Measurements from ENCODE around the gene ANAPC2. TPM values are rescaled to one million over a fixed set of nuclear protein-coding genes. Genes with fewer than 3 reads are reported as not detected.

Gene ANAPC2
- total RNA-seq, 1 experiment from 2014 or later: 16.8 TPM

- no peaks in the 10 kb centered on the region for H3K9me3 ChIP-seq (ENCODE audit: low read length)
- no peak overlapping the region for H3K4me3 ChIP-seq (ENCODE audit: low read length)
- H3K36me3 ChIP-seq (ENCODE audit: insufficient read depth, low read length): no peaks in the 10 kb centered on the region
- no peak overlapping the region for H2AFZ ChIP-seq (ENCODE audit: low read length)
- H3K27ac ChIP-seq (ENCODE audit: low read length): no peak overlapping the region
- peaks cover 7% of the 10 kb centered on the region for H3K4me1 ChIP-seq (ENCODE audit: low read length)
- no peaks in the 10 kb centered on the region for H4K20me1 ChIP-seq (ENCODE audit: insufficient read depth, low read depth, low read length)
- H3K9ac ChIP-seq (ENCODE audit: low read length): no peak overlapping the region
- no peak for DNase-seq
- H3K27me3 ChIP-seq (ENCODE audit: low read length): no peaks in the 10 kb centered on the region
- no peaks in the 10 kb centered on the region for H3K79me2 ChIP-seq (ENCODE audit: low read length)
- no peaks in the 10 kb centered on the region for H3K9me2 ChIP-seq (replicated peaks; ENCODE audit: insufficient read depth, low read length)
- H3K4me2 ChIP-seq (ENCODE audit: low read depth, low read length, poor library complexity, severe bottlenecking): no peak overlapping the region
Measured at GRCh38 chr9:137147091-137147792, 41.1 kb downstream of the ANAPC2 start.

GRCh38 chr9:137146527-137146918 is 41.8 kb downstream of the ANAPC2 start:
- Histone ChIP-seq H3K4me2 (ENCODE audit: low read depth, low read length, poor library complexity, severe bottlenecking) (no peak overlapping the region), H3K9me3 (ENCODE audit: low read length) (no peaks in the 10 kb centered on the region), H3K27me3 (ENCODE audit: low read length) (no peaks in the 10 kb centered on the region), H3K27ac (ENCODE audit: low read length) (no peak overlapping the region), H3K36me3 (ENCODE audit: insufficient read depth, low read length) (no peaks in the 10 kb centered on the region), H3K9ac (ENCODE audit: low read length) (no peak overlapping the region), H2AFZ (ENCODE audit: low read length) (no peak overlapping the region), H4K20me1 (ENCODE audit: insufficient read depth, low read depth, low read length) (no peaks in the 10 kb centered on the region), H3K4me3 (ENCODE audit: low read length) (no peak overlapping the region), H3K9me2 (replicated peaks; ENCODE audit: insufficient read depth, low read length) (no peaks in the 10 kb centered on the region), H3K79me2 (ENCODE audit: low read length) (no peaks in the 10 kb centered on the region), H3K4me1 (ENCODE audit: low read length) (peaks cover 7% of the 10 kb centered on the region)
- DNase-seq: peak; percentile 62

GRCh38 chr9:137145731-137146526 is 42.4 kb downstream of the ANAPC2 start:
- H3K9ac ChIP-seq (ENCODE audit: low read length): no peak overlapping the region
- no peaks in the 10 kb centered on the region for H3K79me2 ChIP-seq (ENCODE audit: low read length)

GRCh38 chr9:137143459-137143858 is 44.9 kb downstream of the ANAPC2 start:
- H3K9ac ChIP-seq (ENCODE audit: low read length): no peak overlapping the region
- H3K27ac ChIP-seq (ENCODE audit: low read length): no peak overlapping the region
- no peaks in the 10 kb centered on the region for H3K27me3 ChIP-seq (ENCODE audit: low read length)
- H4K20me1 ChIP-seq (ENCODE audit: insufficient read depth, low read depth, low read length): no peaks in the 10 kb centered on the region
- no peak overlapping the region for H3K4me2 ChIP-seq (ENCODE audit: low read depth, low read length, poor library complexity, severe bottlenecking)
- H3K9me3 ChIP-seq (ENCODE audit: low read length): no peaks in the 10 kb centered on the region
- H3K36me3 ChIP-seq (ENCODE audit: insufficient read depth, low read length): no peaks in the 10 kb centered on the region
- no peaks in the 10 kb centered on the region for H3K4me1 ChIP-seq (ENCODE audit: low read length)
- H3K4me3 ChIP-seq (ENCODE audit: low read length): no peak overlapping the region
- no peak for DNase-seq
- H3K79me2 ChIP-seq (ENCODE audit: low read length): no peaks in the 10 kb centered on the region
- H2AFZ ChIP-seq (ENCODE audit: low read length): no peak overlapping the region
- no peaks in the 10 kb centered on the region for H3K9me2 ChIP-seq (replicated peaks; ENCODE audit: insufficient read depth, low read length)

More at GRCh38 chr9:137145731-137146526, 42.4 kb downstream of the ANAPC2 start:
- Histone ChIP-seq H3K4me2 (ENCODE audit: low read depth, low read length, poor library complexity, severe bottlenecking) (no peak overlapping the region), H3K4me3 (ENCODE audit: low read length) (no peak overlapping the region), H3K9me3 (ENCODE audit: low read length) (no peaks in the 10 kb centered on the region), H3K9me2 (replicated peaks; ENCODE audit: insufficient read depth, low read length) (no peaks in the 10 kb centered on the region), H4K20me1 (ENCODE audit: insufficient read depth, low read depth, low read length) (no peaks in the 10 kb centered on the region), H3K27ac (ENCODE audit: low read length) (no peak overlapping the region), H3K27me3 (ENCODE audit: low read length) (no peaks in the 10 kb centered on the region), H3K36me3 (ENCODE audit: insufficient read depth, low read length) (no peaks in the 10 kb centered on the region), H2AFZ (ENCODE audit: low read length) (no peak overlapping the region), H3K4me1 (ENCODE audit: low read length) (peaks cover 7% of the 10 kb centered on the region)
- no peak for DNase-seq

DNA sequence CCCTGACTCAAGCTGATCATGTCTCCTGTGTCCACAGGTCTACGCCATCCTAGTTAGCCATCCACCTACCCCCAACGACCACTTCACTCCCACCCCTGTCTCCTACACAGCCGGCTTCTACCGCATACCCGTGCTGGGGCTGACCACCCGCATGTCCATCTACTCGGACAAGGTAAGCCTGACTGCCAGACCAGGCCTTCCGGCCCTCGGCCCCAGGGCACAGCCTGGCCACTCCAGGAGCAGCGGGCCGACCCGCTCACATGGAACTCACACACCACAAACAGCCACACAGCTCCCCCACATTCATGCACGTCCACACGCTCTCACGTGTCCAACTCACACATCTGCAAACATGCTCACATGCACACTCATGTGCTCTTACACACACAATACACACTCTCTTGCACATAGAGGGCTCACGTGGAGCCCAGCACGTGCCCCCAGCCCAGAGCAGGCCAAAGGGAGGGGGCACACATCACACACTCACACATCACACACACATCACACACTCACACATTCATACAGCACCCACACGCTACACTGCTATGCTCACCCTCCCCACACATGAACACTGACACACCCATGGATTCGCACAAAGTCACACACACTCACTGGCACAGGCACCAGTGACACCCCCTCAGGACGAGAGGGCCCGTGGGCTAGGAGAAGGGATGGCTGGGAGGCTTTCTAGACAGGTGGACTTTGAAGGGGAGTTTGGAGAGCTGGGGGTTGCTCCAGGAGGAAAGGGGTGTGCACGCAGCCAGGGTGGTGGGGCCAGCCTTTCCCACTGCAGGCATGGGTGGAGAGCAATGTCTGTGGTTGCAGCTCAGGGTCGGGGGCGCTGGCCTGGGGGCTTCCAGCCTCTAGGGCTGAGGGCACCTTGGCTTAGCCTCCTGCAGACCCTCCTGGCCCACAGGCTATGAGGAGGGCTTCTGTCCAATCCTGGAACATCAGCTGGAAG is 46.1 kb downstream of the ANAPC2 start:
- Histone ChIP-seq H3K4me1 (ENCODE audit: low read length) (peaks cover 6% of the 10 kb centered on the region; the same call in 1 of the 2 replicates), H3K4me3 (ENCODE audit: low read length) (no peak overlapping the region), H3K9me2 (replicated peaks; ENCODE audit: insufficient read depth, low read length) (no peaks in the 10 kb centered on the region), H4K20me1 (ENCODE audit: insufficient read depth, low read depth, low read length) (no peaks in the 10 kb centered on the region), H3K79me2 (ENCODE audit: low read length) (no peaks in the 10 kb centered on the region), H2AFZ (ENCODE audit: low read length) (no peak overlapping the region), H3K36me3 (ENCODE audit: insufficient read depth, low read length) (no peaks in the 10 kb centered on the region), H3K4me2 (ENCODE audit: low read depth, low read length, poor library complexity, severe bottlenecking) (no peak overlapping the region), H3K9ac (ENCODE audit: low read length) (no peak overlapping the region), H3K27ac (ENCODE audit: low read length) (no peak overlapping the region), H3K27me3 (ENCODE audit: low read length) (no peaks in the 10 kb centered on the region), H3K9me3 (ENCODE audit: low read length) (no peaks in the 10 kb centered on the region)
- DNase-seq: no peak

DNA sequence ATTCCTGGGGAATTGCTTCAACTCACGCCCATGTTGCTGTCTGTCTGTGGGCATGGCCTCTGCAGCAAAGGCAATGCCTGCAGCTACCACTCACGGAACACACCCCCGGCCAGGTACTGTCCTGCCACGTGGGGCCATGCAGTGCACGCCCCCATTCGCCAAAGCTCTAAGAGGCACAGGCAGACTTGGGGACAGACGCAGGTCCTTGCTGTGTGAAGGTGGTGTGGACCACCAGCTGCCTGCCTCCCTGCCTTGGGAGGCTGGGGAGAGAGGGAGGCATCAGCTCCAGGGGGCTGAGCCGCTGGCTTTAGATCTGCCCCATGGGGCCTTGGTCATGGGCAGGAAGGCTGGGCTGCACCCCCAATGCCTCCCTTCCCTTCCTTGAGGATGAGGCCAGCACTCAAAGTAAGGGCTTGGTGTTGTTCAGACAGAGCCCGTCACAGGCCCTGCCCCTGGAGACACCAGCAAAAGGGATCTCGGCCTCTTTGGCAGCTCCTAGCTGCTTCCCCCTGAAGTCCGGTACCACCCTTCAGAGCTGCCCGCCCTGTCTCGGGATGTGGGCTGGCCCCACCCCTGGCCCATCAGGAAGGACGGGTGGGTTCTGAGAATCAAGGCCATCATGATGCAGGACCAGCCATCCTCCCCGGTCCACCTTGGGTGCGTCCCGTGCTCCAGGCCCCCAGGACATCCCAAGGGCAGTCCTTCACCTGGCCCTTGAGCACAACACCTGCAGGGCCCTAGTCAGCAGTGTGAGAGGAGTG is 47.1 kb downstream of the ANAPC2 start:
- Histone ChIP-seq H3K4me2 (ENCODE audit: low read depth, low read length, poor library complexity, severe bottlenecking) (no peak overlapping the region), H3K27me3 (ENCODE audit: low read length) (no peaks in the 10 kb centered on the region), H3K4me1 (ENCODE audit: low read length) (peaks cover 6% of the 10 kb centered on the region; the same call in 1 of the 2 replicates), H3K4me3 (ENCODE audit: low read length) (no peak overlapping the region), H3K9ac (ENCODE audit: low read length) (no peak overlapping the region), H4K20me1 (ENCODE audit: insufficient read depth, low read depth, low read length) (no peaks in the 10 kb centered on the region), H3K9me2 (replicated peaks; ENCODE audit: insufficient read depth, low read length) (no peaks in the 10 kb centered on the region), H3K27ac (ENCODE audit: low read length) (no peak overlapping the region), H3K36me3 (ENCODE audit: insufficient read depth, low read length) (no peaks in the 10 kb centered on the region), H2AFZ (ENCODE audit: low read length) (no peak overlapping the region), H3K9me3 (ENCODE audit: low read length) (no peaks in the 10 kb centered on the region), H3K79me2 (ENCODE audit: low read length) (no peaks in the 10 kb centered on the region)
- no peak for DNase-seq

GRCh38 chr9:137140151-137141012 is 48.0 kb downstream of the ANAPC2 start:
- no peak overlapping the region for H3K27ac ChIP-seq (ENCODE audit: low read length)
- H3K4me2 ChIP-seq (ENCODE audit: low read depth, low read length, poor library complexity, severe bottlenecking): no peak overlapping the region
- no peaks in the 10 kb centered on the region for H3K27me3 ChIP-seq (ENCODE audit: low read length)
- DNase-seq: no peak
- no peak overlapping the region for H3K4me3 ChIP-seq (ENCODE audit: low read length)
- H4K20me1 ChIP-seq (ENCODE audit: insufficient read depth, low read depth, low read length): no peaks in the 10 kb centered on the region
- H3K9me2 ChIP-seq (replicated peaks; ENCODE audit: insufficient read depth, low read length): no peaks in the 10 kb centered on the region
- H3K36me3 ChIP-seq (ENCODE audit: insufficient read depth, low read length): no peaks in the 10 kb centered on the region
- H3K4me1 ChIP-seq (ENCODE audit: low read length): peaks cover 6% of the 10 kb centered on the region; the same call in 1 of the 2 replicates
- H2AFZ ChIP-seq (ENCODE audit: low read length): no peak overlapping the region
- no peaks in the 10 kb centered on the region for H3K9me3 ChIP-seq (ENCODE audit: low read length)
- H3K9ac ChIP-seq (ENCODE audit: low read length): no peak overlapping the region
- no peaks in the 10 kb centered on the region for H3K79me2 ChIP-seq (ENCODE audit: low read length)

Data from Karpas-422 (cell line).